Kidney (tissue), 14 donors: ENCODE results near the gene AKT1. TPM values are rescaled to one million over a fixed set of nuclear protein-coding genes. Genes with fewer than 3 reads are reported as not detected.

ENCODE experiments used
- DNase-seq, 5 donors: peaks; one replicate each; pipeline ENCODE4 v3.0.0-alpha.2; 2013 to 2020
- FAIRE-seq: peaks from 2 replicates; lab custom pipeline; 2012; peaks lifted over from hg19 to GRCh38; lab: Jason Lieb, UNC
- H3K27ac ChIP-seq, 2 donors: one replicate each; pipeline ENCODE4 v1.7.0; 2013; ENCODE audit warnings: low read depth in 2 of 2, low read length in 2 of 2, inconsistent platforms in 1 of 2
- H3K27me3 ChIP-seq: one replicate; pipeline ENCODE4 v1.7.1; 2013; ENCODE audit warnings: low read length, inconsistent platforms; ENCODE audit not compliant: control insufficient read depth, insufficient read depth
- H3K36me3 ChIP-seq, 3 donors: one replicate each; pipeline versions ENCODE4 v1.7.0 to v1.7.1; 2013; ENCODE audit warnings: low read length in 3 of 3, control low read depth in 1 of 3, inconsistent platforms in 1 of 3; ENCODE audit not compliant: insufficient read depth in 3 of 3, control insufficient read depth in 2 of 3
- H3K4me1 ChIP-seq, 3 donors: one replicate each; pipeline versions ENCODE4 v1.7.0 to v1.7.1; 2013; ENCODE audit warnings: low read length in 3 of 3, inconsistent platforms in 1 of 3, low read depth in 1 of 3; ENCODE audit not compliant: control insufficient read depth in 2 of 3, insufficient read depth in 2 of 3
- H3K4me3 ChIP-seq, 3 donors: one replicate each; pipeline versions ENCODE4 v1.7.0 to v1.8.1; 2013; ENCODE audit warnings: low read length in 3 of 3, control low read depth in 1 of 3, inconsistent platforms in 1 of 3
- H3K9ac ChIP-seq, 3 donors: one replicate each; pipeline versions ENCODE4 v1.7.0 to v1.7.1; 2013; ENCODE audit warnings: low read length in 3 of 3, control low read depth in 1 of 3, inconsistent platforms in 1 of 3
- H3K9me3 ChIP-seq, 3 donors: one replicate each; pipeline versions ENCODE4 v1.7.0 to v1.7.1; 2013; ENCODE audit warnings: low read length in 3 of 3, control low read depth in 1 of 3, inconsistent platforms in 1 of 3; ENCODE audit not compliant: control insufficient read depth in 2 of 3, insufficient read depth in 1 of 3
- CTCF ChIP-seq: IDR thresholded peaks from 3 replicates; pipeline ENCODE4 v1.5.1; 2012; ENCODE audit warnings: mild to moderate bottlenecking, moderate library complexity, borderline replicate concordance; ENCODE audit not compliant: insufficient read depth; ENCODE audit errors: extremely low read depth
- intact Hi-C: fragments of 100-400 bp; cut with DNase I; formaldehyde crosslinking; loops from one replicate; pipeline ENCODE4 v1.11.1; 2022
- polyA plus RNA-seq: library from polyadenylated mRNA; stranded (reverse); fragments of 350-450 nt; fragmentation: Illumina TruSeq; extraction: RNeasy Lipid Tissue Mini Kit (QIAGEN cat#74804); gene quantifications from one replicate; pipeline ENCODE4 v1.2.3, GENCODE V29; 2014; ENCODE audit warnings: low read depth, low replicate concordance; ENCODE audit not compliant: insufficient read depth
- total RNA-seq: library from RNA; stranded (reverse); fragmentation: NEBNext Ultra II Directional; extraction: Animal tissue kit (Norgen Biotek cat#: 25700); gene quantifications from one replicate; pipeline ENCODE4 v1.2.1, GENCODE V29; 2021
- donor health status: control.
- donor health status: control.
- donor health status: control.
- donor health status: control.
- donor health status: control.
- donor health status: DM: yes; HTN: yes; CAD: no.
- donor health status: Normal renal cell carcinoma (clear cell type).

Gene AKT1
- total and polyA plus RNA-seq, 2 donors from 2014 or later, result 70.6 to 125 TPM

DNA sequence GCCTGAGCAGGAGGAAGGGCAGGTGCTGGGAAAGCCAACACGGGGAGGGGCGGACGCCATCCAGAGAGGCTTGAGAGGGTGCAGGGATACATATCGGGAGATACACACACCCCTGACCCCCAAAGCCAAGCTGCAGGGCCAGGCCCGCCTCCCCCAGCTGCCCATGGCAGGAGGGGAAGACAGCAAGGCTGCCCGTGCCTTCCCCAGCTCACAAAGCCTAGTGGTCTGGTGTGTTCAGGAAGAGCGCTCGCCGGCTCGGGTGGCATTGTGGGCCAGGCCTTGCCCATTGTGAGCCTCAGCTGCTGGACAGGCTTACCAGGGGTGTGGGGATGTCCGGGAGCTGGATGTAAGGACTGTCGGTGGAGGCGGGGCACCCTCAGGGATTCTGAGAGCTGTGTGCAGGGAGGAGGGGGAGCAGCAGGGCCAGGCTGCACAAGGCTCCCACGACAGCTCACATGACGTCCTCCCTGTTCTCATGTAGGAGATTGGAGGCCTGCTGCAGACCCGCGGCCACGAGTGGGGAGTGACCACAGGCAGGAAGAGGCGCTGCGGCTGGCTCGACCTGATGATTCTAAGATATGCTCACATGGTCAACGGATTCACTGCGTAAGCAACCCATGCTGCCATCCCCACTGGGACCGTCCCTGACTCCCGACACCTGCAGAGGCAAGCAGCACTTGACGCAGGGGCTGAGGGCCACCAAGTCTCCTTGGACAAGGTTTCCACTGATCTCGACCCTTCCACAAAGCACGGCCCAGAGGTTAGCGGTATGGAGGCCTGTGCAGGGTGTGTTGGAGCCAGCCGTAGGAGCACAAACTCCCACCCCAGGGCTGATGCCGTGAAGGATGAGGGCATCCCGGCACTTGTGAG is 52.7 kb downstream of the AKT1 start:
- no peak for TF ChIP-seq CTCF
- no peak overlapping the region for H3K4me3 ChIP-seq
- peaks cover 4 to 12% (median 12%) of the 10 kb centered on the region in 3 donors for H3K36me3 ChIP-seq
- peaks cover 0 to 2% (median 2%) of the 10 kb centered on the region in 3 donors for H3K4me1 ChIP-seq
- no peaks in the 10 kb centered on the region for H3K27me3 ChIP-seq
- no peak overlapping the region for H3K27ac ChIP-seq
- intact Hi-C loops, result no loop called here
- H3K9me3 ChIP-seq, result no peaks in the 10 kb centered on the region
- DNase-seq (peak in 1 of 5 donors; percentile 71), FAIRE-seq (no peak)
- no peak overlapping the region for H3K9ac ChIP-seq

- FAIRE-seq, result no peak
- Histone ChIP-seq H3K27me3 (no peaks in the 10 kb centered on the region), H3K36me3 (peaks cover 4 to 12% (median 12%) of the 10 kb centered on the region in 3 donors), H3K4me3 (no peak overlapping the region), H3K9ac (no peak overlapping the region), H3K27ac (no peak overlapping the region), H3K4me1 (peaks cover 0 to 2% (median 0%) of the 10 kb centered on the region in 3 donors), H3K9me3 (no peaks in the 10 kb centered on the region)
- peak in 1 of 5 donors; percentile 77 for DNase-seq
- intact Hi-C loops, result no loop called here
- no peak for TF ChIP-seq CTCF
Observed at GRCh38 chr14:104741803-104742251, 53.7 kb downstream of the AKT1 start.

DNA sequence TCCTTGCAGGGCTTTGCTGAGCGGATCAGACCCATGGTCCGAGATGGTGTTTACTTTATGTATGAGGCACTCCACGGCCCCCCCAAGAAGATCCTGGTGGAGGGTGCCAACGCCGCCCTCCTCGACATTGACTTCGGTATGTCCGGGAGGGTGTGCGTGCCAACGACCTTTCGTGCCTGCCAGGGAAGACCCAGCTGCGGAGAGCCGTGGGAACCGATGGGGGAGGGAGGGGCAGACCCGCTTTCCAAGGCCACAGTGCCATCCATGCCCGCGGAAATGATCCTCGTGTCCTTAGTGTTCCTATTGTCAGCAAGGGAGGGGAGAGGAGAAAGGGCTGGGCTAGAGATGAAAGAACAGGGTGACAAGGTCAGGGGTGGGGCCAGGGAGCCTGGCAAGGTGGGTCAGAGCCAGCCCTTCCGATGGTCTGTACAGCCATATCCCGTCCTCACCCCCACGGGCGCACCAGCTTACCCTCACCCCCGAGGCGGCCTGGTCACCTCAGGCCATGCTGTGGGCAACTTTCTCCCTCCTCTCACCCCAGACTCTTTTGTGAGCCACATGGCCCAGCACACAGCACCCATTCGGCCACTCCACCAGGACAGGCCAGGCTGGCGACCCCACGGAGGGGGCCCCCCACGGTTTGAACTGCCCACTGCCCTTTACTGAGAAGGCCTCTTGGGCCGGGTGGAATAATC is 54.3 kb downstream of the AKT1 start:
- Histone ChIP-seq H3K36me3 (peaks cover 4 to 12% (median 12%) of the 10 kb centered on the region in 3 donors), H3K27ac (no peak overlapping the region), H3K4me1 (peaks cover 0 to 5% (median 0%) of the 10 kb centered on the region in 3 donors), H3K9ac (no peak overlapping the region), H3K27me3 (no peaks in the 10 kb centered on the region), H3K4me3 (no peak overlapping the region), H3K9me3 (no peaks in the 10 kb centered on the region)
- no peak for TF ChIP-seq CTCF
- intact Hi-C loops, result no loop called here
- FAIRE-seq (no peak), DNase-seq (peak in 1 of 5 donors; percentile 61)
